Breast epithelium (tissue), 4 donors: ENCODE results near the gene BMPER. TPM values are rescaled to one million over a fixed set of nuclear protein-coding genes. Genes with fewer than 3 reads are reported as not detected.

Source experiments
- DNase-seq, 2 donors: peaks; one replicate each; pipeline ENCODE4 v3.0.0-alpha.2; 2019; ENCODE audit warnings: low spot score in 2 of 2
- H3K27ac ChIP-seq, 2 donors: fragments of 200-600 bp; sonication (generic) in 1 of 2; one replicate each; pipeline ENCODE4 v1.5.1; 2016 to 2019; ENCODE audit warnings: mild to moderate bottlenecking in 1 of 2
- H3K27me3 ChIP-seq, 2 donors: fragments of 200-600 bp; sonication (generic) in 1 of 2; one replicate each; pipeline versions ENCODE4 v1.5.1 to v1.6.0; 2017 to 2019; ENCODE audit warnings: control low read depth in 1 of 2, mild to moderate bottlenecking in 1 of 2
- H3K36me3 ChIP-seq: fragments of 200-600 bp; one replicate; pipeline ENCODE4 v1.5.1; 2019
- H3K4me1 ChIP-seq, 2 donors: fragments of 200-600 bp; sonication (generic); one replicate each; pipeline ENCODE4 v1.5.1; 2016 to 2019; ENCODE audit warnings: control low read depth in 1 of 2
- H3K4me3 ChIP-seq, 3 donors: fragments of 200-600 bp; sonication (generic); 1 replicate in 2 of 3; 2 replicates in 1 of 3; pipeline ENCODE4 v1.5.1; 2016 to 2019; ENCODE audit warnings: mild to moderate bottlenecking in 3 of 3, moderate library complexity in 2 of 3
- H3K9me3 ChIP-seq, 2 donors: fragments of 200-600 bp; sonication (generic) in 1 of 2; one replicate each; pipeline ENCODE4 v1.5.1; 2016 to 2019; ENCODE audit warnings: control low read depth in 1 of 2
- POLR2A ChIP-seq: fragments of 450-650 bp; IDR thresholded peaks from one replicate; pipeline ENCODE4 v1.6.1; 2016; ENCODE audit warnings: antibody characterized with exemption, mild to moderate bottlenecking, moderate library complexity
- POLR2AphosphoS5 ChIP-seq, 3 donors: sonication (generic); formaldehyde crosslinking; IDR thresholded peaks; one replicate each; pipeline ENCODE4 v1.6.1; 2017; ENCODE audit warnings: antibody characterized with exemption in 3 of 3
- intact Hi-C: fragments of 100-400 bp; cut with DNase I; formaldehyde crosslinking; loops from one replicate; pipeline ENCODE4 v1.15.1; 2023; ENCODE audit warnings: low total_unique reads
- total RNA-seq, 3 donors: library from RNA; depleted of rRNA; stranded (reverse); fragments of >200 nt; gene quantifications; one replicate each; pipeline ENCODE4 v1.1.0, GENCODE V29; 2016
- TF ChIP-seq, protein P1 (sequence below), 3 donors: fragments of 450-650 bp; IDR thresholded peaks; one replicate each; pipeline ENCODE4 v1.5.1; 2016 to 2017; ENCODE audit warnings: antibody characterized with exemption in 3 of 3, mild to moderate bottlenecking in 3 of 3, moderate library complexity in 3 of 3

BMPER gene
- total RNA-seq, 3 donors from 2014 or later = 1.6 to 6.9 (median 2.0) TPM

GRCh38 chr7:33937871-33938270 lies 32.5 kb downstream of the BMPER start:
- TF ChIP-seq, protein P1, sequence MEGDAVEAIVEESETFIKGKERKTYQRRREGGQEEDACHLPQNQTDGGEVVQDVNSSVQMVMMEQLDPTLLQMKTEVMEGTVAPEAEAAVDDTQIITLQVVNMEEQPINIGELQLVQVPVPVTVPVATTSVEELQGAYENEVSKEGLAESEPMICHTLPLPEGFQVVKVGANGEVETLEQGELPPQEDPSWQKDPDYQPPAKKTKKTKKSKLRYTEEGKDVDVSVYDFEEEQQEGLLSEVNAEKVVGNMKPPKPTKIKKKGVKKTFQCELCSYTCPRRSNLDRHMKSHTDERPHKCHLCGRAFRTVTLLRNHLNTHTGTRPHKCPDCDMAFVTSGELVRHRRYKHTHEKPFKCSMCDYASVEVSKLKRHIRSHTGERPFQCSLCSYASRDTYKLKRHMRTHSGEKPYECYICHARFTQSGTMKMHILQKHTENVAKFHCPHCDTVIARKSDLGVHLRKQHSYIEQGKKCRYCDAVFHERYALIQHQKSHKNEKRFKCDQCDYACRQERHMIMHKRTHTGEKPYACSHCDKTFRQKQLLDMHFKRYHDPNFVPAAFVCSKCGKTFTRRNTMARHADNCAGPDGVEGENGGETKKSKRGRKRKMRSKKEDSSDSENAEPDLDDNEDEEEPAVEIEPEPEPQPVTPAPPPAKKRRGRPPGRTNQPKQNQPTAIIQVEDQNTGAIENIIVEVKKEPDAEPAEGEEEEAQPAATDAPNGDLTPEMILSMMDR (IDR thresholded peaks at IDR 0.05) = no peak
- TF ChIP-seq POLR2AphosphoS5 (IDR thresholded peaks at IDR 0.05) = no peak
- no peak for TF ChIP-seq POLR2A
- DNase-seq = no peak
- H3K27ac ChIP-seq = no peak overlapping the region
- no peak overlapping the region for H3K4me3 ChIP-seq
- H3K27me3 ChIP-seq = no peaks in the 10 kb centered on the region
- H3K9me3 ChIP-seq = no peaks in the 10 kb centered on the region
- H3K4me1 ChIP-seq = no peaks in the 10 kb centered on the region
- intact Hi-C loops = no loop called here
- H3K36me3 ChIP-seq = no peaks in the 10 kb centered on the region

GRCh38 chr7:33939121-33939520 lies 33.8 kb downstream of the BMPER start:
- no peaks in the 10 kb centered on the region for H3K4me1 ChIP-seq
- no peak overlapping the region for H3K27ac ChIP-seq
- no peaks in the 10 kb centered on the region for H3K9me3 ChIP-seq
- DNase-seq = no peak
- TF ChIP-seq POLR2A = no peak
- TF ChIP-seq POLR2AphosphoS5 (IDR thresholded peaks at IDR 0.05) = no peak
- TF ChIP-seq, protein P1 (IDR thresholded peaks at IDR 0.05) = no peak
- intact Hi-C loops = no loop called here
- no peaks in the 10 kb centered on the region for H3K36me3 ChIP-seq
- no peaks in the 10 kb centered on the region for H3K27me3 ChIP-seq
- H3K4me3 ChIP-seq = no peak overlapping the region

GRCh38 chr7:33940503-33940902 lies 35.2 kb downstream of the BMPER start:
- Histone ChIP-seq H3K4me1 (no peaks in the 10 kb centered on the region), H3K9me3 (no peaks in the 10 kb centered on the region), H3K4me3 (no peak overlapping the region), H3K27me3 (no peaks in the 10 kb centered on the region), H3K27ac (no peak overlapping the region), H3K36me3 (no peaks in the 10 kb centered on the region)
- TF ChIP-seq, protein P1 (IDR thresholded peaks at IDR 0.05) = no peak
- TF ChIP-seq POLR2AphosphoS5 (IDR thresholded peaks at IDR 0.05) = no peak
- TF ChIP-seq POLR2A = no peak
- intact Hi-C loops = no loop called here
- no peak for DNase-seq

- Histone ChIP-seq H3K36me3 (no peaks in the 10 kb centered on the region), H3K27ac (no peak overlapping the region), H3K27me3 (no peaks in the 10 kb centered on the region), H3K9me3 (no peaks in the 10 kb centered on the region), H3K4me3 (no peak overlapping the region), H3K4me1 (no peaks in the 10 kb centered on the region)
- no peak for DNase-seq
- intact Hi-C loops = no loop called here
- no peak for TF ChIP-seq POLR2A
- TF ChIP-seq, protein P1 (IDR thresholded peaks at IDR 0.05) = no peak
- TF ChIP-seq POLR2AphosphoS5 (IDR thresholded peaks at IDR 0.05) = no peak
Measured at GRCh38 chr7:33941418-33941817, 36.1 kb downstream of the BMPER start.

DNA sequence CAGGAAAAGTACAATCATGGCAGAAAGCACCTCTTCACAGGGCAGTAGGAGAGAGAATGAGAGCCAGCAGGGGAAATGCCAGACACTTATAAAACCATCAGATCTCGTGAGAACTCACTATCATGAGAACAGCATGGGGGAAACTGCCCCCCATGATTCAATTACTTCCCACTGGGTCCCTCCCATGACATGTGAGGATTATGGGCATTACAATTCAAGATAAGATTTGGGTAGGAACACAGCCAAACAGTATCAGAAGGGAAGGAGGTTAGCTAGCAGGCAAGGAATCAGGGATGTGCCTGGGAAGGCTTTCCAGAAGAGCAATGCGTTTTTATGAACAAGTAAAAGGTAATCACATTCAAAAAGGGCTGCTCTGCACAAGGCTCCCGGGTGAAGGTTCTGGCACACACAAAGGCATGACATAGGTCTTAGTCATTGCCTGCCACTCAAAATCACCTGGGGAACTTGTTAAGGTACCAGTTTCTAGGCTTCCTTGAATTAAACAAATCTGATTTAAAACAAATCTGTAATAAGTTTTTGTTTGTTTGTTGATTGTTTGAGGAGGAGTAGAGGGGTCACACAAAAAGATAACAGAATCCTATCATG lies 40.9 kb downstream of the BMPER start:
- DNase-seq = no peak
- H3K9me3 ChIP-seq = no peaks in the 10 kb centered on the region

More for the DNA sequence above, 40.9 kb downstream of the BMPER start:
- Histone ChIP-seq H3K27me3 (no peaks in the 10 kb centered on the region), H3K36me3 (no peaks in the 10 kb centered on the region), H3K4me3 (no peak overlapping the region), H3K27ac (no peak overlapping the region), H3K4me1 (no peaks in the 10 kb centered on the region)
- intact Hi-C loops = no loop called here
- TF ChIP-seq POLR2AphosphoS5 (IDR thresholded peaks at IDR 0.05) = no peak
- TF ChIP-seq POLR2A = no peak
- TF ChIP-seq, protein P1 (IDR thresholded peaks at IDR 0.05) = no peak
